SK-N-SH (cell line): Measurements from ENCODE around the gene ASCL2. TPM values are rescaled to one million over a fixed set of nuclear protein-coding genes. Genes with fewer than 3 reads are reported as not detected.

ENCODE experiments used
- CTCF ChIA-PET: fragments of 300-600, 350-600 bp; formaldehyde crosslinking; extraction: SDS; loops from one replicate; lab custom pipeline; 2021; lab: Yijun Ruan, JAX
- POLR2A ChIA-PET: fragments of 350-600 bp; sonication (Branson Sonifier 250); formaldehyde crosslinking; extraction: SDS; loops from one replicate; lab custom pipeline; 2020; ENCODE audit warnings: antibody characterized with exemption, inconsistent platforms; lab: Yijun Ruan, JAX
- DNase-seq: peaks from one replicate; pipeline ENCODE4 v3.0.0; 2012
- H2AFZ ChIP-seq: fragments of 200-600 bp; sonication (generic); 2 replicates; pipeline ENCODE4 v1.8.1; 2016; ENCODE audit warnings: antibody characterized with exemption, mild to moderate bottlenecking, low read depth
- H3F3A ChIP-seq: fragments of 200-600 bp; sonication (generic); replicated peaks from 2 replicates; pipeline ENCODE3; 2016; ENCODE audit warnings: antibody characterized with exemption, mild to moderate bottlenecking; ENCODE audit not compliant: insufficient read depth
- H3K27ac ChIP-seq, 2 experiments: fragments of 200-500 bp in 1 of 2; fragments of 200-600 bp in 1 of 2; sonication (Bioruptor generic) in 1 of 2; sonication (generic), shearing (Covaris generic) in 1 of 2; 2 replicates each; pipeline versions ENCODE4 v1.5.1 to v1.6.1; 2014 to 2016; ENCODE audit warnings: low read depth in 2 of 2, inconsistent platforms in 1 of 2, low read length in 1 of 2, mild to moderate bottlenecking in 1 of 2, mixed read lengths in 1 of 2
- H3K27me3 ChIP-seq: fragments of 200-600 bp; sonication (generic), shearing (Covaris generic); 2 replicates; pipeline ENCODE4 v1.6.1; 2016; ENCODE audit warnings: mixed run types; ENCODE audit not compliant: insufficient read depth
- H3K36me3 ChIP-seq, 2 experiments: fragments of 200-500 bp in 1 of 2; fragments of 200-600 bp in 1 of 2; sonication (Bioruptor generic) in 1 of 2; sonication (generic) in 1 of 2; replicated peaks in 1 of 2; 2 replicates each; pipeline versions ENCODE3 to v1.5.1; 2014 to 2016; ENCODE audit warnings: low read length in 1 of 2, mild to moderate bottlenecking in 1 of 2; ENCODE audit not compliant: insufficient read depth in 2 of 2, control insufficient read depth in 1 of 2
- H3K4me1 ChIP-seq, 2 experiments: fragments of 200-500 bp in 1 of 2; fragments of 200-600 bp in 1 of 2; sonication (Bioruptor generic) in 1 of 2; sonication (generic), shearing (Covaris generic) in 1 of 2; 2 replicates each; pipeline versions ENCODE4 v1.5.1 to v1.6.1; 2014 to 2016; ENCODE audit warnings: low read depth in 1 of 2, low read length in 1 of 2, mixed run types in 1 of 2; ENCODE audit not compliant: insufficient read depth in 2 of 2, control insufficient read depth in 1 of 2
- H3K4me2 ChIP-seq: fragments of 200-600 bp; sonication (generic), shearing (Covaris generic); 2 replicates; pipeline ENCODE4 v1.6.1; 2017; ENCODE audit warnings: mixed run types
- H3K4me3 ChIP-seq, 2 experiments: fragments of 200-500 bp in 1 of 2; fragments of 200-600 bp in 1 of 2; sonication (Bioruptor generic) in 1 of 2; sonication (generic), shearing (Covaris generic) in 1 of 2; 2 replicates each; pipeline versions ENCODE4 v1.5.1 to v1.8.1; 2014 to 2016; ENCODE audit warnings: low read depth in 2 of 2, inconsistent platforms in 1 of 2, low read length in 1 of 2, mild to moderate bottlenecking in 1 of 2, mixed read lengths in 1 of 2, moderate library complexity in 1 of 2
- H3K79me2 ChIP-seq: fragments of 200-600 bp; sonication (generic); 2 replicates; pipeline ENCODE4 v1.8.1; 2017; ENCODE audit warnings: mild to moderate bottlenecking; ENCODE audit not compliant: insufficient read depth
- H3K9ac ChIP-seq: fragments of 200-600 bp; sonication (generic); 2 replicates; pipeline ENCODE4 v1.6.1; 2017; ENCODE audit warnings: mixed run types
- H3K9me2 ChIP-seq: fragments of 200-600 bp; sonication (generic); 2 replicates; pipeline ENCODE4 v1.6.1; 2017; ENCODE audit warnings: mixed run types
- H3K9me3 ChIP-seq: fragments of 200-600 bp; sonication (generic); 2 replicates; pipeline ENCODE4 v1.6.1; 2017; ENCODE audit warnings: mixed run types, mild to moderate bottlenecking, moderate library complexity
- H4K20me1 ChIP-seq: fragments of 200-600 bp; sonication (generic); 2 replicates; pipeline ENCODE4 v1.6.1; 2017; ENCODE audit warnings: mild to moderate bottlenecking, mixed run types; ENCODE audit not compliant: insufficient read depth
- CHD2 ChIP-seq: fragments of 150-350 bp; IDR thresholded peaks from 2 replicates; pipeline ENCODE4 v1.6.1; 2018; ENCODE audit warnings: low read length; ENCODE audit not compliant: partially characterized antibody
- ELF1 ChIP-seq: IDR thresholded peaks from 2 replicates; pipeline ENCODE4 v1.4.0; 2012
- EP300 ChIP-seq, 2 experiments: IDR thresholded peaks; 2 replicates each; pipeline versions ENCODE4 v1.4.0 to v1.6.1; 2012; ENCODE audit warnings: borderline replicate concordance in 1 of 2, low read depth in 1 of 2, low read length in 1 of 2
- EZH2phosphoT487 ChIP-seq: fragments of 200-600 bp; sonication (generic); IDR thresholded peaks from 2 replicates; pipeline ENCODE4 v1.6.1; 2017; ENCODE audit warnings: low read depth, mixed run types, mild to moderate bottlenecking, antibody characterized with exemption, moderate library complexity, borderline replicate concordance
- FOXJ3 ChIP-seq: sonication (generic); formaldehyde crosslinking; IDR thresholded peaks from 2 replicates; pipeline ENCODE4 v1.5.1; 2020; ENCODE audit warnings: mild to moderate bottlenecking, missing genetic modification reagents
- GATA2 ChIP-seq: sonication (generic); formaldehyde crosslinking; IDR thresholded peaks from 2 replicates; pipeline ENCODE4 v1.5.0; 2020; ENCODE audit warnings: mild to moderate bottlenecking, missing genetic modification reagents
- MEF2A ChIP-seq: IDR thresholded peaks from 2 replicates; pipeline ENCODE4 v1.4.0; 2012; ENCODE audit warnings: low read depth, borderline replicate concordance
- NFIC ChIP-seq: IDR thresholded peaks from 2 replicates; pipeline ENCODE4 v1.4.0; 2012; ENCODE audit warnings: borderline replicate concordance
- POLR2AphosphoS5 ChIP-seq: IDR thresholded peaks from 2 replicates; pipeline ENCODE4 v1.6.1; 2012; ENCODE audit warnings: low read depth, low read length
- RAD21 ChIP-seq: IDR thresholded peaks from 2 replicates; pipeline ENCODE4 v1.6.1; 2012; ENCODE audit warnings: mild to moderate bottlenecking, low read length
- RXRA ChIP-seq: IDR thresholded peaks from 2 replicates; pipeline ENCODE4 v1.4.0; 2012; ENCODE audit warnings: low read depth, mild to moderate bottlenecking, borderline replicate concordance
- TCF12 ChIP-seq: IDR thresholded peaks from 2 replicates; pipeline ENCODE4 v1.4.0; 2012
- WGBS: methylation state at CpG from one replicate; pipeline ENCODE4 v1.1.6; 2017; ENCODE audit warnings: low lambda C conversion rate; 5-methylcytosine and 5-hydroxymethylcytosine counted together
- polyA plus RNA-seq, 3 experiments: library from polyadenylated mRNA; depleted of rRNA; stranded (reverse); fragments of >200 nt; gene quantifications; 2 replicates each; pipeline ENCODE4 v1.2.3, GENCODE V29; 2012
- TF ChIP-seq, protein P1 (sequence below): IDR thresholded peaks from 2 replicates; pipeline ENCODE4 v1.6.1; 2012; ENCODE audit warnings: mild to moderate bottlenecking, low read depth, low read length, moderate library complexity
- TF ChIP-seq, protein P2 (sequence below): IDR thresholded peaks from 2 replicates; pipeline ENCODE4; 2012
- TF ChIP-seq, protein P3 (sequence below): IDR thresholded peaks from 2 replicates; pipeline ENCODE4 v1.4.0; 2012; ENCODE audit warnings: low read depth, borderline replicate concordance

The ASCL2 gene
- polyA plus RNA-seq, 1 of the 3 experiments (the other 2 are of a cell fraction) = not detected

DNA sequence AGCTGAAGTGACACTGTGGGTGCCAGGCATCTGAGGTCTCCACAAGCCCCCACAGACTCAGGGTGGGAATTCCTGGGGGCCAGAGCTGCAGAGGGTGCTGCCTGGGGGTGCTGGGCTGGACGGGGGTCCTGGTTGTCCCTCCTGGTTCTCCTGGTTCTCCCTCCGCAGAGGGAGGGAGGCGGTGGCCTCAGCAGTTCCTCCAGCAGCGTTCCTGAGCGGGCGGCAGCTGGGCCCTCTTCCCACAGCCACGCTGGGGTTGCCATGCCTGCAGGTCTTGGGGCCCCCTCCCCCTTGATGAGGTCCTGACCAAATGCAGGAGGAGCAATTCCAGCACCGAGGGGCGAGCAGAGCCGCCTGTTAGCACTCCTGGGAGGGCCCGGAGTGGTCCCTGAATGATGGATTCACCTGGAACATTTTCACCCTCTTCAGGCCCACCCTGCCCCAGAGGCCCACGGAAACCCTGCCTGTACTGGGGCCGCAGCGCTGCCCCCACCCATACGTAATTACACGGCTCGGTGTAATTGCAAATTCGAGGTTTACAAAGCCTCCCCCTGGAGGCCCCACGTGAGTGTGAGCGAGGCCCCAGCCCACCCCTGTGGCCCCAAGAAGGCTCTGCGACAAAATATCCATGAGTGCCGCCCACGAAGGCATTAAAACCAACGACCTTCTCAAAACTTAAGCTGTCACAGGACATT, 30.7 kb upstream of the ASCL2 start:
- WGBS = 78% methylated on average over 21 of the region's 24 CpGs
- H3K9ac ChIP-seq = no peak overlapping the region
- H3K27me3 ChIP-seq = no peaks in the 10 kb centered on the region
- H3K4me2 ChIP-seq = no peak overlapping the region
- H3K9me3 ChIP-seq = no peaks in the 10 kb centered on the region
- no peaks in the 10 kb centered on the region for H4K20me1 ChIP-seq
- no peaks in the 10 kb centered on the region for H3K9me2 ChIP-seq
- CTCF ChIA-PET = interaction anchor here (0.6 to 13.9 kb wide), 6 partner anchors 100 to 231 kb away, joined by 3 to 318 read pairs (median 5); partner anchors contain the start of gene TSSC4
- DNase-seq = no peak
- TF ChIP-seq, protein P1, sequence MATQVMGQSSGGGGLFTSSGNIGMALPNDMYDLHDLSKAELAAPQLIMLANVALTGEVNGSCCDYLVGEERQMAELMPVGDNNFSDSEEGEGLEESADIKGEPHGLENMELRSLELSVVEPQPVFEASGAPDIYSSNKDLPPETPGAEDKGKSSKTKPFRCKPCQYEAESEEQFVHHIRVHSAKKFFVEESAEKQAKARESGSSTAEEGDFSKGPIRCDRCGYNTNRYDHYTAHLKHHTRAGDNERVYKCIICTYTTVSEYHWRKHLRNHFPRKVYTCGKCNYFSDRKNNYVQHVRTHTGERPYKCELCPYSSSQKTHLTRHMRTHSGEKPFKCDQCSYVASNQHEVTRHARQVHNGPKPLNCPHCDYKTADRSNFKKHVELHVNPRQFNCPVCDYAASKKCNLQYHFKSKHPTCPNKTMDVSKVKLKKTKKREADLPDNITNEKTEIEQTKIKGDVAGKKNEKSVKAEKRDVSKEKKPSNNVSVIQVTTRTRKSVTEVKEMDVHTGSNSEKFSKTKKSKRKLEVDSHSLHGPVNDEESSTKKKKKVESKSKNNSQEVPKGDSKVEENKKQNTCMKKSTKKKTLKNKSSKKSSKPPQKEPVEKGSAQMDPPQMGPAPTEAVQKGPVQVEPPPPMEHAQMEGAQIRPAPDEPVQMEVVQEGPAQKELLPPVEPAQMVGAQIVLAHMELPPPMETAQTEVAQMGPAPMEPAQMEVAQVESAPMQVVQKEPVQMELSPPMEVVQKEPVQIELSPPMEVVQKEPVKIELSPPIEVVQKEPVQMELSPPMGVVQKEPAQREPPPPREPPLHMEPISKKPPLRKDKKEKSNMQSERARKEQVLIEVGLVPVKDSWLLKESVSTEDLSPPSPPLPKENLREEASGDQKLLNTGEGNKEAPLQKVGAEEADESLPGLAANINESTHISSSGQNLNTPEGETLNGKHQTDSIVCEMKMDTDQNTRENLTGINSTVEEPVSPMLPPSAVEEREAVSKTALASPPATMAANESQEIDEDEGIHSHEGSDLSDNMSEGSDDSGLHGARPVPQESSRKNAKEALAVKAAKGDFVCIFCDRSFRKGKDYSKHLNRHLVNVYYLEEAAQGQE = no peak
- TF ChIP-seq, protein P2, sequence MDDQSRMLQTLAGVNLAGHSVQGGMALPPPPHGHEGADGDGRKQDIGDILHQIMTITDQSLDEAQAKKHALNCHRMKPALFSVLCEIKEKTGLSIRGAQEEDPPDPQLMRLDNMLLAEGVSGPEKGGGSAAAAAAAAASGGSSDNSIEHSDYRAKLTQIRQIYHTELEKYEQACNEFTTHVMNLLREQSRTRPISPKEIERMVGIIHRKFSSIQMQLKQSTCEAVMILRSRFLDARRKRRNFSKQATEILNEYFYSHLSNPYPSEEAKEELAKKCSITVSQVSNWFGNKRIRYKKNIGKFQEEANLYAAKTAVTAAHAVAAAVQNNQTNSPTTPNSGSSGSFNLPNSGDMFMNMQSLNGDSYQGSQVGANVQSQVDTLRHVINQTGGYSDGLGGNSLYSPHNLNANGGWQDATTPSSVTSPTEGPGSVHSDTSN = no peak
- TF ChIP-seq FOXJ3 (no peak), RXRA (no peak), ELF1 (no peak), EZH2phosphoT487 (no peak), POLR2AphosphoS5 (no peak), EP300 (IDR thresholded peaks at IDR 0.05; ENCODE audit: borderline replicate concordance in 1 of 2, low read depth in 1 of 2, low read length in 1 of 2) (no peak), TCF12 (no peak), RAD21 (no peak), MEF2A (no peak), NFIC (no peak), CHD2 (no peak), GATA2 (CRISPR knock-in tag) (no peak)
- TF ChIP-seq, protein P3, sequence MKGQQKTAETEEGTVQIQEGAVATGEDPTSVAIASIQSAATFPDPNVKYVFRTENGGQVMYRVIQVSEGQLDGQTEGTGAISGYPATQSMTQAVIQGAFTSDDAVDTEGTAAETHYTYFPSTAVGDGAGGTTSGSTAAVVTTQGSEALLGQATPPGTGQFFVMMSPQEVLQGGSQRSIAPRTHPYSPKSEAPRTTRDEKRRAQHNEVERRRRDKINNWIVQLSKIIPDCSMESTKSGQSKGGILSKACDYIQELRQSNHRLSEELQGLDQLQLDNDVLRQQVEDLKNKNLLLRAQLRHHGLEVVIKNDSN = no peak
- no peaks in the 10 kb centered on the region for H3K36me3 ChIP-seq
- H3F3A ChIP-seq = peaks cover 4% of the 10 kb centered on the region
- no peak overlapping the region for H3K27ac ChIP-seq
- no peaks in the 10 kb centered on the region for H3K79me2 ChIP-seq
- H2AFZ ChIP-seq = no peak overlapping the region
- H3K4me1 ChIP-seq = peaks cover 7 to 40% of the 10 kb centered on the region in 2 experiments; a peak in 3 of 4 replicates
- POLR2A ChIA-PET = no interaction called here
- H3K4me3 ChIP-seq = no peak overlapping the region
